Activated CD4-positive, CD25-positive, alpha-beta regulatory T cell (primary cell): ENCODE data around the gene TNFRSF1B.

ENCODE experiments used
- DNase-seq, 4 experiments: peaks; one replicate each; lab custom pipeline; 2025; lab: John Stamatoyannopoulos, UW

TNFRSF1B gene

DNA sequence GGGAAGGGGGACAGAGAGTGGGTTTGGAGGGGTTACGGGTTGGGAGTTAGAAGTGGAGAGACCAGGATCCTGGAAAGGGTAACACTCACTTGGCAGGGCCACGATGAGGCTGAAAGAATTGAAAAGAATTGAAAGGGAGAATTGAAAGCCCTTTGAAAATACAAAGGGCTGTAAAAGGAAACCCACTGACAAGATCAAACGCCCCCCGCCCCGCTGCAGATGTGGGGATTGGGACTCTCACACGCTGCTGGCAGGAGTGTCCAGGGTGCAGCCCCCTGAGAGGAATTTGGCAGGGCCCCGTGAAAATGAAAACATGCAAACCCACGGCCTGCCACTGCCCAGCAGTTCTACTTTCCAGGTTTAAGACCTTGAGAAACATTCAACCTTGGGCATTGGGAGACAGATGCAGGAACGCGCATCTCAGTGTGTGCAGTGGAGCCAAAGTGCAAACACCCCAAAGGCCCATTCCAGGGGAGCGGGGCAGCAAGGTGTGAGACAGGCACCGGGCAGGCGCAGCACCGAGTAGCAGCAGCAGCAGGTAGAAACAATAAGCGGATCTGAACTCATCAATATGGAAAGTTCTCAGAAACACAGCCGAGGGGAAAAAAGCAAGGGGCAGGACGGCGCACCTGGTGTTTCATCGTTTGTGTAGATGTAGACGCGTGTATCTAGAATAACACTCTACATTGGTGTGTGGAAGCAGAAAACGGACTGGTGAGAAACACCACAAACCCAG lies 8.3 kb upstream of the TNFRSF1B start:
- peak in 2 of 4 experiments; percentile 24 to 36 for DNase-seq

DNA sequence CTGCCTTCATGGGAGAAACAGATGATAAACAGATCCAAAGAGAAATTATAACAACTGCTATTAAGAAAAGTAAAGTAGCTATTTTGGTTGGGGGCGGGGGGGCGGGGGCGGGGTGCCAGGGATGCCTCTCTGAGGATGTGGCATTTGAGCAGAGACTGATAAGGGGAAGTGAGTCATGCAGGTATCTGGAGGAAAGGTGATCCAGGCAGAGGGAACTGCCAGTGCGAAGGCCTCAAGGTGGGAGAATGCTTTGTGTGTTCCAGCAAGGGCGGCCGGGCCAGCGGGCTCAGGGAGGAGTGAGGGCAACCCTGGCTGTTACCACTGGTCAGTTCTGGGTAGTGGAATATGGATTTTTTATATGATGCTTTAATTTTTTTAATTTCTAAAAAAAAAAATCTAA lies 7.0 kb upstream of the TNFRSF1B start:
- peak in 3 of 4 experiments; percentile 26 to 59 (median 58) for DNase-seq

DNA sequence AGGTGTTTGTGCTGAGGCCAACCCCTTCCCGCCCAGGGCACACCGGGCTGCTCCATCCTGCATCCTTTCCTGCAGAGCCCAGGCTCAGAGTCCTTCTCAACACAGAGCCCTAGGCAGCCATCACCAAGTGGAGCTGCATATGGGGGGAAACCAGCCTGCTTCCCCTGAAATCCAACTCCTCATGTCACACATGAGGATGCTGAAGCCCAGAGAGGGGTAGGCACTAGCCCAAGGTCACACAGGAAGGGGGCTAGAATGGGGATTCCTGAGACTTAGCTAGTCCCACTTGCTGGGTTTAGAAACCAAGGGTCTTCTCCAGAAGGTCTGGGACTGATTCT lies 5.5 kb upstream of the TNFRSF1B start:
- DNase-seq, result no peak

DNA sequence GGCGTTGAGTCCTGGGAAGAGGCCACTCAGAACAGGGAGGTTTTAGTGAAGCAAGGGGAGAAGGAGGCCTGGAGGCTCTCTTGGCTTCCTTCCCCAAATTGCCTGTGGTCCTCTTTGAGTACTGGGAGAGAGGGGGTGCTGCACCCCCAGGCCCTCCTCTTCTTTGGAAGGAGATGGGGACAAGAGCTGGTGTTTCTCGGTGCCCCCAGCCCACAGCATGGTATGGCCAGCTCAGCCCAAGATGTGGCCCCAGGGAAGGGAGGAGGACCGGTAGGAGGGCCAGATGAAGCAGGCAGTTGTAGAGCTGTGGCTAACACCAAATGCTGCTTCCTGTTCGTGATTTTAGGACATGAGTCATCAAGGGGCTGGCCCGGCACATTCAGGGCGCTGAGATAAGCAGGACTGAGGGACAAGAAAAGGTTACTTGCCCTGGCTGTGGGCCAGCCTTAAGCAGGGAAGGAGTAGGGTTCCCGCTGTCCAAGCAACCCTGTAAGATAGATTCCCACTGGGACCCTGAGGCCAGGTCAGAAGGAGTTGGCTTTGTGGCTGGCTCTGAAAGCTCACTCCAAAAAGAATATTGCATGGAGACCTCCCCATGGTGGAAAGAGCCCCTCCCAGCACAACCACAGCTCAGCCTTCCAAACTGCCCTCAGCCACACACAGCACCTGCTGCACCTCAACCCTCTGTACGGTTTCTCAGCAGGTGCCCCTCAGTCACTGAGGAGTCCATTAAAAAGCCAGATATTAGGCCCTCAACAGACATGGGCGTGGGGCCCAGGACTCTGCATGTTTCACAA lies 4.9 kb upstream of the TNFRSF1B start:
- peak; percentile 59 to 61 (median 60) for DNase-seq

DNA sequence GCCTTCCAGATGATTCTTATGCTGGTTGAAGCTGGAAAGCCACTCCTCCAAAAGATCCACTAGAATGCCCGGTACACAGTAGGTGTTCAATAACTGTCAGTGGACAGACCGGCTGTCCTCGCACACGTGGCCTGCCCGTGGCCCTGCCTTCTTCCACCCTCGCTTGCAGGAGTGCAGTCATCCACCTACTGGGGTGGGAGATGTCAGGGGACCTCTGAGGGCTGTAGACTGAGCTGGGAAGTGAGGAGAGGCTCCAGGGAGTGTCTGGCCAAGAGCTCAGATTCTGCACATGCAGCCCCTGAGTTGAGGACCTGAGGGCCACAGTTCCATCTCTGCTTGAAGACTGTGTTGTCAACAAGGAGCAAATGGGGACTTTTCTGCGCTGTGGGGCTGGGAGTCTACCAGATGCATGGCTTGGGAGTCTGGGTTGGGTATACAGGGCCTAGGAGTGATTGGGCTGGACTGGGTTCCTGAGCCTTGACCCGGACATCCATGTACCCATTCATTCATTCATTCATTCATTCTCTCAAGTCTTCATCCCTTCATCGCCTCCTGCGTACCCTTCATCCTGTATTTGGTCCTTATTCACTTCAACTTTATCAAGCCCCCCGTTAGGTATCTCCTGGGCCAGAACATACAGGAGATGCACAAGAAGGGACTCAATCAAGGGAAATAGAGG lies 4.2 kb upstream of the TNFRSF1B start:
- no peak for DNase-seq

DNA sequence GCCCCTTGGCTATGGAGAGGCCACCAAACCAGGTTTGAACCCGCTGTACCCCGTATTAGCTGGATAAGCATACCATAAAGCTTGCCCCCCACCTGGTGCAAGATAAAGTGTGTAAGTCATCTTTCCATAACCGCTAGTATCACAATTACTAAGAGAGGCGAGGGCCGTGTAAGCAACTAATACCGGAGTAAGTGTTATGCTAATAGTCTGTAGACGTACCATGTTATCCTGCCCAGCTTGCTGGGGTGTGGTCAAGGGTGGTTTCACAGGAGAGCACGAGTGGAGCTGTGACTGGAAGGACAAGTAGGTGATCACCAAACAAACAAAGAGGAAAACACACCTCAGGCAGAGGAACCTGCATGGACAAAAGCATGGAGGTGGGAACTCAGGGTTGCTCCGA lies 3.6 kb upstream of the TNFRSF1B start:
- DNase-seq, result no peak

DNA sequence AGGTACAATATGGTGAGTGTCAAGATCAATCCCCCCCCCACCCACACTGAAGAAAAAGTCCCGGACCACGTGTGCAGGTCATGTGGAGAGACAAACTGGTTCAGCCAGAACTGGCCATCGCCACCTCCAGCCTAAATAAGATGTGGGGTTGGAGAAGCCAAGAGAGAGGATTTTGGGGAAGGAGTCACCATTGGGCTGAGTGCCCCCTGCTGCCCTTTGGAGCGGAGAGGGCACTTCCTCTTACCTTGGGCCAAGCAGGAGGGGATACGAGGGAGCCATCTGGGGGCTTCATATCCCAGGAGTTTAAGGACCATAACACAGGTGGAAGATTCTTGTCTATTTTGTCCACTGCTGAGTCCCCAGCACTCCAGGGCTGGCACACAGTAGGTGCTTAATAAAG lies 2.6 kb upstream of the TNFRSF1B start:
- no peak for DNase-seq

DNA sequence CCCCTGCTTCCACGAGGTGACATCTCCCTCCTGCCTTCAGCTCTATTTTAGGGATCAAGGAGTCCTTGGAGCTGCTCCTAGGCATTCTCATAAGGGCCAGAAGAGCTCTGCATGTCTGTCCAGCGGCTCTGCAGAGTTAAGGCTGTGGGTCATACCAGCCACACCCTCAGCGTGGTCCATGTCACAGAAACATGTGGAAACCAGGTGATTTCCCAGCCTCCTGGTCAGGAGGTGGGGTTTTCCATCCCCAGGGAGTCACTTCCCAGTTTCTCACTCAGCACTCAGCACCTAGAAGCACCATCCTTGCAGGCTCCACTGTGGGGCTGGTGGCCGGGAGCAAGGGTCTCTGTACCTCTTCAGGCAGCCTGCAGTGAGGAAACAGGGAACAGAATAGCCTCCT lies 1.4 kb upstream of the TNFRSF1B start:
- no peak for DNase-seq

DNA sequence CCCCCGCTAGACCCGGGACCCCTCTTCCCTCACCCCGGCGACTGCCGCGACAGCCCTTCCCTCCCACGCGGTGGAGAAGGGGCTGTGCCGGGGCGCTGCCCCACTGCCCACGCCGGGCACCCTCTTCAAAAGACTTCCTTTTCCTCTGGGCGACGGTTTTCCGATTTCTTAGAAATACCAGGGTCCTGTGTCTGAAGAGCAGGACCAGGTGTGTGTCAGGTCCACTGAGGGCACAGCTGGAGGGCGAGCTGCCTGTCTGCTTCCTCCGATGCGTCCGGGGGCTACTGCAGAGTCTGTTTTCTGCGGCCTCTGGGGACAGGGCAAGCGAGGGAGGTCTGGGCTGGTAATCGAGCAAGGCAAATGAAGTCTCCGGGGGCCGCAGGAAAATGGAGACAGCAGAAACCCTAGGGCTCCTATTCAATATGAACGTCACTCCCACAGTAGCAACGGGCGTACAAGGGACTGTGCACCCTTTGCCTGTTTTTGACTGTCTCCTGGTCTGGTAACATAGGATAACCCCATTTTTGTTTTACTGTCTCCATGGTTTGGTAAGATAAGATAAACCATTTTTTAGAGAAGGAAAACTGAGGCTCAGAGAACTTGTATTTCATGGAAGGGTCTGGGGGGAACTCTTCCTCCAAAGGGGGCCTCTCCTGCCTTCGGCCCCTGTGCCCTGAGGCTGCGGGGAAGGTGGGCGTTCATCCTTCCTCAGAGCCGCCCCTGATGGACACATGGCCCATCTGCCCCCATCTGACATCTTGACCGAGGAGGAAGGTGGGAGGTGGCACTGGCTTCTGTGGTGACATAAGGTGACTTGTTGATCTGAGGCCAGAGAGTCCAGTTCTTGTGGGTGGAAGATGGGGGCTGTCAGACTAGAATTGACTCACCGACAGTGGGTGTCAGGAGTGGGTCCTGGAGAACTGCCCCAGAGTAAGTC lies 970 bp downstream of the TNFRSF1B start:
- no peak for DNase-seq

DNA sequence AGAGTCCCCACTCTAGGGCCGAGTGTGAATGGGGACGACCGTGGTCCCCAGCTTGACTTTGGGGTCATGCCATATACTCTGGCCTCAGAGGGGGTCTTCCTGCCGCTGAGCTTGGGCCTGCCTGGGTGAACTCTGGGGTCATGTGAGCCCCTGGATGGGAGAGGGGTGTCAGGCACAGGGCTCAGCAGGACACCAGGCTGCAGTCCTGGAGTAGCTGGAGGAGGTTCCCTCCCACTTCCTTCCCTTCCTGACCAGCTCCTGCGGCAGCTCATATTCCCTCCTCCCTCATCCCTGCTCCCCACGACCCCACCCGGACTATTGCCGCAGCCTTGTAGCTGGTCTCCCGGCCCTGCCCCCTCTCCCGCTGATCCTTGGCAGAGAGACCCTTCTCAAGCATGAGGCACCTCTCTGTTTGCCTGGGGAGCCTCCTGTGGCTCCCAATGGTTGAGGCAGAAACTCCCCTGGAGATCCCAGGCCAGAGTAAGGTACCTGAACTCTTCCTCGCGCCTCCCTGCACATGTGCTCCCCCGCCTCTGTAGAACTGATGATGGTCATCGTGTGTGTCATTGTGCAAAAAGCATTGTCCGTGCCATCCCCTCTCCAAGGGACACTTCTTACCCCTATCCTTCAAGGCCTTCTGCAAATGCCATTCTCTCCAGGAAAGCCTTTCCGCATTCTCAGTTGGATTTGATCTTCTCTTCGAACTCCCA lies 1.8 kb downstream of the TNFRSF1B start:
- DNase-seq, result no peak

DNA sequence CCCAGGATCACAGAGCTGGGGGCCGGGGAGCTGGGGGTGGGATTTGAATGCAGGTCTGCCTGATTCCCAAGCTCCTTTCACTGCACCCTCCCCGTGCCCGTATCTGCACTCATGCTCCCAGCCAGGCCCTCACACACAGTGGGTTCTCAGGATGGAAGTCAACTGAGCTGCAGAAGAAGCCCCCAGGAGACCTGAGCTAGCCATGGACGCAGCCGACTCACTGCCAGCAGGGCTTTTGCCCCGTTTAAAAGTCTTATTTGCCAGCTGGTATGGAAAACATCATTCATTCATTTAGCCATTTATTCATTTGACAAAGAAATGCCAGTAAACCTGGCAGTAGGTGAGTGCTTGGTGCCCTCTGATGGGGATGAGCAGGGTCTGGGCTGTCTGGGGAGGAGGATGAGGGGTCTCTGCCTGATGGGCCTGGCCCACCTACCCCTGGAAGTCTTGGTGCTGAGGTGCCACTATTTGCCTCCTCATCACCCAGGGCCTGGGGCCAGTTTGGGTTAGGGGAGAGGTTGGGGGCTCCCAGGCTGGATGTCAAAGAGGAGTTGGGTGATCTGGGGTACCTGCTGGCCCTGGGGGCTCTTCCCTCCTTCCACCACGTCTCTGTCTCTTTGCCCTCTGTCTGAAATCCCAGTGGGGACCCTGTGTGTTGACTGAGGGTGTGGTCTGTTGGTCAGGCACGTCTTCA lies 2.8 kb downstream of the TNFRSF1B start:
- DNase-seq, result no peak

DNA sequence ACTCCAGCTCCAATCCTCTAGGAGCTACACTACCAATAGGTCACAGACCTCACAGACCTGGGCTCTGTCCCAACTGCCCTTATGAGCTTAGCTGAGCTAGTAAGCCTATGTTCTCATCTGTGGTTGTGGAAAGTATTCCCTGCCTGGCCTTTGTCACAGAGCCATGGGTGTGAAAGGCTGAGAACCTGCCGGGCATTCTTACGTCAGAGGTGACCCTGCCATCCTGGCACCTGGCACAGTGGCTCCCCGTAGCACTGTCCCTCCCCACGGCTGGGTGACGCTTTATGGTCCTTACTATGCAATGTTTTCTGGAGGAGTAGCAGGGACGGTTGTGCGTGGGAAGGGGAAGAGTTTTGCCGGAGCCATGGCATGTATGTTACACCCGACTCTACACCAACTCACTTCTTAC lies 3.5 kb downstream of the TNFRSF1B start:
- no peak for DNase-seq

DNA sequence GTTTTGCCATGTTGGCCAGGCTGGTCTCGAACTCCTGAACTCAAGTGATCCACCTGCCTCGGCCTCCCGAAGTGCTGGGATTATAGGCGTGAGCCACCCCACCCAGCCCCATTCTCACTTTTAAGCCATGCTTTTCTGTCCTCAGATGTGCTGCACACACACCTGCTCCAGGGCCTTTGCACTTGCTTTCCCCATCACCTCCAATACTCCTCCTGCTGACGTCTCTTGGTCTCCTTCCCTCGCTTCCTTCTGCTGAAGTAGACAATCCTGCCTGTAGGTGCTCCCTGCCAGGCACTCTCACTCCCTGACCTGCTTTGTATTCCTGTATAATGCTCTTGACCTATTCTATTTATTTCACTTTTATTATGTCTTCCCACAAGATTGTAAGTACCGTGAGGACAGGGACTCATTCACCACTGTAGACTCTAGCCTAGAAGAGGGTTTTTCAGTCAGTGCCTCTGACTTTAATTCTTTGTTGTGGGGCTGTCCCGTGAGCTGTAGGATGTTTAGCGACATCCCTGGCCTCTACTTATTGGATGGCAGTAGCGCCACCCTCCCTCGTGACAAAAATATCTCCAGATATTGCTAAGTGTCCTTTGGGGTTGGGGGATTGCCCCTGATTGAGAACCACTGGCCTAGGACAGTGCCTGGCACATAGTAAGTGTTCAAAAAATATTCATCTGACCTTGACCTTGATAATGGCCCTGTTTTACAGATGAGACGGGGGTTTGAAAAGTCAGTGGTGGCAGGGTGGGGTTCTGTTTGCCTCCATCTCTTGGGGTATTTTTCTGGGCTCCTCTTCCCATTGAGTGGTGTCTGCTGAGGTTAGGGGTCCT lies 4.6 kb downstream of the TNFRSF1B start:
- DNase-seq, result peak in 1 of 4 experiments; percentile 23

DNA sequence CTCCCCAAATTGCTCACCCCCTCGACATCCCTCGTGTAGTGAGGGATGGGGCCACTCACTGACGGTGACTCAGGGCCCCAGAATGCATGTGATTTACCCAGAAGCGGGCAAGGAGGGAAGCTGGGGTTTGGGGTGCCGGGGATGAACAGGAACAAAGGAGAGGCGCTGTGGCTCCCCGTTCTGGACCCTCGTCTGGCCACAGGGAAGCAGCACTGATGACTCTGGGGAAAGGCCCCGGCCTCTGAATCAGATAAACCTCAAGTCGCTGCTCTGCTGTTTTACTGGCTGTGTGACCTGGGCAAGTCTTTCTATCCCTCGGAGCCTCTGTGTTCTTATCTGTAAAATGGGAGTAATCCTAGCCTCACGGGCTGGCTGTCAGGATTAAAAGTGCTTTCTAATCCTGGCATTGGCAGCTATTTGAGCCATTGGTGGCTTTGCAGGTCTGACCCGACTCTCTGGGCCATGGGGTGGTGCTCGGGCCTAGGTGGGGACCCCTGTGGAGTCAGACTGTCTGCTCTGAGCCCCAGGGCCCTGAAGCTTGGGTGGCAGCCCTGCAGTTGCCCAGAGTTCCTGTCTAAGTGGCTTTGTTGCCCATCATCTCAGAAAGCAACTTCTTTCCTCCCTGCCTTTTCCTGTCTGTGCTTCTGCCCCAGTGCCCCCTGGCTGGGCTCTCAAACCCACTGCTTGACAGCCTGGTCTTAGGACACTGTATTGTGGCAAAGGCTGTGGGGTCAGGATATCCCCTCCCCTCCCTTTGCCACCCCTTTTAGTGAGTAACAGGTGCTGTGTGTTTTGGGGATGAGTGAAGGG lies 5.5 kb downstream of the TNFRSF1B start:
- peak in 1 of 4 experiments; percentile 24 for DNase-seq

DNA sequence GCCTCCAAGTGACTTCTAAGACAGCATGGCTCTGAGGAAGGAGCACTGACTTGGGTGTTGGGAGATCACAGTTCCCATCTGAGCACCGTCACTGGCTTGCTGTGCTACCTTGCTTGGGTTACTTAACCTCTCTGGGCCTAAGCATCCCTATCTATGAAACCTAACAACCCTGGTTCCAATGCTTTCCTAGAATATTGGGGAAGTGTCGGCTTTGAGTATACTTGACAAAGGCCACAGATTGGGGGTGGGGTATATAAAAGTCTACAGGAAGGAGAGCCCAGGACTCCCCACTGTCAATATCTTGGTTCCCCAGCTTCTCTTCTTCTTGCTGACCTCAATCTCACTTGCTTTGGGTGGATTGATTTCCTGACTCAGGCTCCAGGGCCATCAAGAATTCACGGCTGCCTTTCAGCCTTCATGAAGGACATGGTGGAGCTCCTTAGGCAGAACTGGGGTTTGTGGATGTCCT lies 6.3 kb downstream of the TNFRSF1B start:
- DNase-seq, result no peak

DNA sequence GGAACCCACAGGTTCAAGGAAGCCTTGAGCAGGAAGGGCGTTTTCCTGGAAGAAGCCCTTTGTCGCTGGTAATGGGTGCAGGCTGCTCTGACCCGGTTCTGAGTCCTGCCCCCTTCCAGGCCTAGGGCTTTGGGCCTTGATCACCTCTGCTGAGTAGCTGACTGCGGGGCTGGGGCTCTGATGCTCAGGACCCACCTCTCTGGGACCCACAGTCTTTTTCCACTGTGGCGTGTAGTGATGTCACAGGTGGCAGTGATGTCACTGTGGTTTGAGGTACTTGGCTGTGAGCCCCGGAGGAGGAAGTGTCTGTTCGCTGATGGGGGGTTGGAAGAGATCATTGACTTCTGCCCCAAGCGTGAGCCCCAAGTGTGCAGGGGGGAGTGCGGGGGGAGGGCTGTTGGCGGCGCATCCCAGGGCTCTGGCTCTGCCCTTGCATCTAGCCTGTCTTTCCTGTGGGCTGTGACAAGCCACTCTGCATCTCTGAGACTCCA lies 6.9 kb downstream of the TNFRSF1B start:
- DNase-seq, result peak; percentile 70 to 76 (median 74)

DNA sequence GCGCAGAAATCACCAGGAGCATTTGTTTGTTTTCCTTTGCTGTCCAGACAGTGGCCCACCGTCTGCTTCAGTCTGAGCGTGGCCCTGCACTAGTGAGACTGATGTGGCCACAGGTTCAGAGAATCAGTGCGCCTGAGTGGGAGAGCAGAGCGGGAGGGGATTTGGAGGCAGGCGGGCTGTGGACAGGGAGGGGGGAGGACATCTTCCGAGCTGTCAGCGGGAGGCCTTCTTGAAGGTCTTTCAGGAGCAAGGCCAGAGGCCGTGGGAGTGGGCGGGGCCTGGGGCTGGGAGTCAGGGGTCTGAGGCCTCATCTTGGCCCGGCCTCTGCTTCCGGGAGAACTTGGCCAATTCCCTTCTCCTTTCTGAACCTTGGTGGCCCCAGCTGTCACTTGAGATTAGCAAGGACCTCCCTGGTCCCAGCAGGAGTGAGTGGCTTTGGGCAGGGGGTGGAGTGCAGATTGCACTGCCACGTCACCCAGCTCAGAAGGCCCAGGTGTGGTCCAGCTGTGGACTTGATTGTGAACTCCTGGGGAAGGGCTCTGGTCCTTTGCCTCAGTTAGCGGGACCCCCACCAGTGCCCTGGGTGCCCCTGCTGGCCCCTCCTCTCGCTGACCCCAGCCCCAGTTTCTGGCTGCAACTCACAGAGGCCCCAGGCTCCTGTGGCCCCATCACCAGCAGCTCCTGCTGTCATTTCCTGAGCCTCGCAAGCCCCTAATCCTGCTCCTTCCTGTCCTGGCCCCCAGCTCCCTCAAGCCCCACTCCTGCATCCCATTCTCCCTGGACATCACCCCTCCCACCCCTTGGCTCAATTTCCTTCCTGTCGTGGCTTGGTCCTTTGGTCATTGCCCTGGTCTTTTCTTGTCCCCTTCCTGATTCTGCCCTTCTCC lies 8.4 kb downstream of the TNFRSF1B start:
- no peak for DNase-seq
